ENCODE measurements around the gene ATP6V1G1. TPM values are rescaled to one million over a fixed set of nuclear protein-coding genes. Genes with fewer than 3 reads are reported as not detected.

ATP6V1G1 gene
- total RNA-seq, 6 donors from 2014 or later = 93.2 to 182 (median 133) TPM

- DNase-seq = no peak
- peaks cover under 1 to 17% (median 10%) of the 10 kb centered on the region in 4 donors for H3K4me1 ChIP-seq
- no peaks in the 10 kb centered on the region for H3K9me3 ChIP-seq
- H3K36me3 ChIP-seq = peaks cover 13 to 33% (median 24%) of the 10 kb centered on the region in 4 donors
- TF ChIP-seq POLR2AphosphoS5 (IDR thresholded peaks at IDR 0.05) (no peak), POLR2A (IDR thresholded peaks at IDR 0.05) (no peak), CTCF (IDR thresholded peaks at IDR 0.05) (no peak), EP300 (IDR thresholded peaks at IDR 0.05) (no peak)
- no peak for ATAC-seq (ENCODE audit: low FRiP score in 2 of 2)
- H3K27ac ChIP-seq = no peak overlapping the region
- WGBS, 2 donors = 88 to 94% methylated on average over 2 of the region's 2 CpGs
- H3K27me3 ChIP-seq = no peaks in the 10 kb centered on the region
- H3K4me3 ChIP-seq = no peak overlapping the region
Observed at GRCh38 chr9:114624677-114625076, 37.1 kb downstream of the ATP6V1G1 start.

GRCh38 chr9:114626415-114627020, 38.9 kb downstream of the ATP6V1G1 start:
- H3K27ac ChIP-seq = no peak overlapping the region
- H3K9me3 ChIP-seq = no peaks in the 10 kb centered on the region
- no peaks in the 10 kb centered on the region for H3K27me3 ChIP-seq
- peaks cover 17 to 46% (median 31%) of the 10 kb centered on the region in 4 donors for H3K36me3 ChIP-seq
- peaks cover 0 to 9% (median 0%) of the 10 kb centered on the region in 4 donors for H3K4me1 ChIP-seq
- 91 to 93% methylated on average over 4 of the region's 4 CpGs for WGBS, 2 donors
- ATAC-seq (ENCODE audit: low FRiP score in 2 of 2) (no peak), DNase-seq (no peak)
- TF ChIP-seq CTCF (IDR thresholded peaks at IDR 0.05) = no peak
- TF ChIP-seq EP300 (IDR thresholded peaks at IDR 0.05) = no peak
- no peak for TF ChIP-seq POLR2A (IDR thresholded peaks at IDR 0.05)
- no peak for TF ChIP-seq POLR2AphosphoS5 (IDR thresholded peaks at IDR 0.05)
- H3K4me3 ChIP-seq = no peak overlapping the region

- H3K36me3 ChIP-seq = peaks cover 17 to 52% (median 38%) of the 10 kb centered on the region in 4 donors
- DNase-seq = no peak
- no peak overlapping the region for H3K4me3 ChIP-seq
- H3K9me3 ChIP-seq = no peaks in the 10 kb centered on the region
- H3K27ac ChIP-seq = no peak overlapping the region
- H3K4me1 ChIP-seq = no peaks in the 10 kb centered on the region
- H3K27me3 ChIP-seq = no peaks in the 10 kb centered on the region
- TF ChIP-seq POLR2AphosphoS5 (IDR thresholded peaks at IDR 0.05) (no peak), POLR2A (IDR thresholded peaks at IDR 0.05) (no peak), EP300 (IDR thresholded peaks at IDR 0.05) (no peak), CTCF (IDR thresholded peaks at IDR 0.05) (no peak)
- ATAC-seq (ENCODE audit: low FRiP score in 2 of 2) = no peak
- 89 to 96% methylated on average over 1 of the region's 1 CpG for WGBS, 2 donors
Observed at GRCh38 chr9:114627553-114627952, 40.0 kb downstream of the ATP6V1G1 start.

- TF ChIP-seq CTCF (IDR thresholded peaks at IDR 0.05) (no peak), POLR2A (IDR thresholded peaks at IDR 0.05) (no peak), EP300 (IDR thresholded peaks at IDR 0.05) (no peak), POLR2AphosphoS5 (IDR thresholded peaks at IDR 0.05) (no peak)
- ATAC-seq (ENCODE audit: low FRiP score in 2 of 2) (no peak), DNase-seq (no peak)
- 83 to 88% methylated on average over 7 of the region's 7 CpGs for WGBS, 2 donors
- H3K4me3 ChIP-seq = no peak overlapping the region
- no peaks in the 10 kb centered on the region for H3K4me1 ChIP-seq
- no peaks in the 10 kb centered on the region for H3K9me3 ChIP-seq
- no peaks in the 10 kb centered on the region for H3K27me3 ChIP-seq
- peaks cover 25 to 69% (median 55%) of the 10 kb centered on the region in 4 donors for H3K36me3 ChIP-seq
- H3K27ac ChIP-seq = no peak overlapping the region
Observed at GRCh38 chr9:114629563-114630090, 42.1 kb downstream of the ATP6V1G1 start.

- Histone ChIP-seq H3K27ac (no peak overlapping the region), H3K4me3 (no peak overlapping the region), H3K36me3 (peaks cover 25 to 76% (median 61%) of the 10 kb centered on the region in 4 donors), H3K9me3 (no peaks in the 10 kb centered on the region), H3K27me3 (no peaks in the 10 kb centered on the region), H3K4me1 (no peaks in the 10 kb centered on the region)
- TF ChIP-seq EP300 (IDR thresholded peaks at IDR 0.05) (no peak), CTCF (IDR thresholded peaks at IDR 0.05) (no peak), POLR2AphosphoS5 (IDR thresholded peaks at IDR 0.05) (no peak), POLR2A (IDR thresholded peaks at IDR 0.05) (no peak)
- 0 to 68% methylated on average over 2 of the region's 2 CpGs for WGBS, 2 donors
- ATAC-seq (ENCODE audit: low FRiP score in 2 of 2) = no peak
- DNase-seq = no peak
Observed at GRCh38 chr9:114631166-114631565, 43.6 kb downstream of the ATP6V1G1 start.

Data from upper lobe of left lung (tissue), 6 donors.